Measurements from ENCODE around the gene FLOT2.

DNA sequence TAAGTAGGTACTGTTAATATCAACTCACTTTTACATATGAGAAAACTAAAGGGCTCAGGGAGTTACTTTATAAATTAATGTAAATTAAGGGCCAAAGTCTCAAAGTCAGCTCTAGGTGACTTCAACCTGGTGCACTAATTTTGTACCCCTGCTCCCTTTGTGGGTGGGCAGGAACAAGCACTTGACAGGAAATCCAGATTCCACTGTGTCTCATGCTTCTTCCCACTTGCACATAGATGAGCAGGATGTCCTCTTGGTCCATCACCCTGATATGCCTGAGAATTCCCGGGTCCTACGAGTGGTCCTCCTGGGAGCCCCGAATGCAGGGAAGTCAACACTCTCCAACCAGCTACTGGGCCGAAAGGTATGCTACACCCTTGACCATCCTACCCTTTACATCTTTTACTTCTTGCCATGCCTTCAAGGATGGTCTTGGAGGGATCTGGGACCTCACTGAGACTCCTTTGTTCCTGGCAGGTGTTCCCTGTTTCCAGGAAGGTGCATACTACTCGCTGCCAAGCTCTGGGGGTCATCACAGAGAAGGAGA, 41.4 kb downstream of the FLOT2 start:
- no peak for TF ChIP-seq GATA2 (IDR thresholded peaks at IDR 0.05; ENCODE audit: low read depth, low read length)
- no peak for TF ChIP-seq GATA3 (IDR thresholded peaks at IDR 0.05; ENCODE audit: low read depth, low read length)
